ENCODE results near the gene FTHL17.

The FTHL17 gene

DNA sequence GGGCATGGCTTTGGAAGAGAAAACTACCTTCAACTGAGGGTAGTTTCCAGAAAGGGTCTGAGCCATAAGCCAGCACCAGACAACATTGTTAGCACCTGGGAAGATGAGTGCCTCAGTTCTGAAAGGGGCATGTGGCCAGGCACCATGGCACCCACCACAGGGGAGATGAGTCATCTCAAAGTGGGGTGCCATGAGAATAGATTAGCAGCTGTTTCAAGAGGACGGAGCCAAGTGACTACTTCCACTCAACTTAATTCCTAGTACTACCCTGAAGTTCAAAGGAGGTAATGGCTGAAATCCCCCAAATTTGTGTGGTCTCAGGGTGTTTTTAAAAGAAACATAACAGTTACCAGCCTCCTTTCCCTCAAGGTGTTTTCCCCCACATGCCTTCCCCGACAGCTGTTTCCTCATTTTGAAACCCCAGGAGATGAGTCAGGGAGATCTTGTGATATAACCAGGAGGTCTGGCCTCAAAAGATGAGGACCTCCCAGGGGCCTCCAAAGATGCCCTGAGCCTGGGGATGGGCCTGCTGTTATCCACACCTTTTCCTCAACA is 27.8 kb upstream of the FTHL17 start:
- TF ChIP-seq, protein P1, sequence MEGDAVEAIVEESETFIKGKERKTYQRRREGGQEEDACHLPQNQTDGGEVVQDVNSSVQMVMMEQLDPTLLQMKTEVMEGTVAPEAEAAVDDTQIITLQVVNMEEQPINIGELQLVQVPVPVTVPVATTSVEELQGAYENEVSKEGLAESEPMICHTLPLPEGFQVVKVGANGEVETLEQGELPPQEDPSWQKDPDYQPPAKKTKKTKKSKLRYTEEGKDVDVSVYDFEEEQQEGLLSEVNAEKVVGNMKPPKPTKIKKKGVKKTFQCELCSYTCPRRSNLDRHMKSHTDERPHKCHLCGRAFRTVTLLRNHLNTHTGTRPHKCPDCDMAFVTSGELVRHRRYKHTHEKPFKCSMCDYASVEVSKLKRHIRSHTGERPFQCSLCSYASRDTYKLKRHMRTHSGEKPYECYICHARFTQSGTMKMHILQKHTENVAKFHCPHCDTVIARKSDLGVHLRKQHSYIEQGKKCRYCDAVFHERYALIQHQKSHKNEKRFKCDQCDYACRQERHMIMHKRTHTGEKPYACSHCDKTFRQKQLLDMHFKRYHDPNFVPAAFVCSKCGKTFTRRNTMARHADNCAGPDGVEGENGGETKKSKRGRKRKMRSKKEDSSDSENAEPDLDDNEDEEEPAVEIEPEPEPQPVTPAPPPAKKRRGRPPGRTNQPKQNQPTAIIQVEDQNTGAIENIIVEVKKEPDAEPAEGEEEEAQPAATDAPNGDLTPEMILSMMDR (IDR thresholded peaks at IDR 0.05; ENCODE audit: low read length, missing control alignments): no peak
- peak; percentile 0 for DNase-seq (ENCODE audit: low read depth)
- no peak overlapping the region for H3K4me3 ChIP-seq (replicated peaks; ENCODE audit: low read depth, low read length)

DNA sequence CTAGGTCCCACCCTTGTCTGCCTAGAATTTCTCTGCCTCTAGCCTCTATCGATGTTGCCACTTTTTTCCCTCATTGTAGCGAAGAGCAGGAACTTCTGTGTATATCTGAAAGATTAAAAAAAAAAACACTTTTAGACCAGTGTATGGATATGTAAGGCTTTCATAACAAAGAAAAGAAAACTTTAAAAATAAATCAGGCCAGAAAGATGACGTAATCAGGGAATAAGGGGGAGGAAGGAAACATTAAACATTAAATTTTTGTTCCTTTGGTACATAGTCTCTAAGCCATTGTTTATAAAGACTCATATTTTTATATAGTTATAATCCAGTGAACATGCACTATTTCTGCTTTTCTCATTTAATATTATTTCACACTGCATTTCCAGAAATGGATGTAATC is 26.2 kb upstream of the FTHL17 start:
- TF ChIP-seq, protein P1 (IDR thresholded peaks at IDR 0.05; ENCODE audit: low read length, missing control alignments): no peak
- DNase-seq (ENCODE audit: low read depth): no peak

DNA sequence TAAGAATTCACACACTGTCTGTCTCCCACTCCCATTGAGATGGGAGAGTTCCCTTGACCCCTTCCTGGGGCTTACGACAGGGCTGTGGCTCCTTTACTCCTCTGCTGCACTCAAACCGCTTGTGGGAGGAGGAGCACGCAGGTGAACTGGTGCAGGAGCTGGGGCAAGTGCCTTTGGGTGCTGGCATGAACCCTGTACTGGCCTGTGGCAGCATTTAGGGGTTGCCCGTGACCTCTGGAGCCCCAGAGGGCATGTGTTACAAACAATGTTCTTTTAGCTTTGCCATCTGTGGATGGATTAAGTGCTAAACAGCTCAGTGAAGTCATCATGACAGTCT is 21.8 kb upstream of the FTHL17 start:
- DNase-seq (ENCODE audit: low read depth): no peak
- TF ChIP-seq, protein P1 (IDR thresholded peaks at IDR 0.05; ENCODE audit: low read length, missing control alignments): no peak
- H3K4me3 ChIP-seq (replicated peaks; ENCODE audit: low read depth, low read length): no peak overlapping the region

More for the DNA sequence above, 26.2 kb upstream of the FTHL17 start:
- no peak overlapping the region for H3K4me3 ChIP-seq (replicated peaks; ENCODE audit: low read depth, low read length)

DNA sequence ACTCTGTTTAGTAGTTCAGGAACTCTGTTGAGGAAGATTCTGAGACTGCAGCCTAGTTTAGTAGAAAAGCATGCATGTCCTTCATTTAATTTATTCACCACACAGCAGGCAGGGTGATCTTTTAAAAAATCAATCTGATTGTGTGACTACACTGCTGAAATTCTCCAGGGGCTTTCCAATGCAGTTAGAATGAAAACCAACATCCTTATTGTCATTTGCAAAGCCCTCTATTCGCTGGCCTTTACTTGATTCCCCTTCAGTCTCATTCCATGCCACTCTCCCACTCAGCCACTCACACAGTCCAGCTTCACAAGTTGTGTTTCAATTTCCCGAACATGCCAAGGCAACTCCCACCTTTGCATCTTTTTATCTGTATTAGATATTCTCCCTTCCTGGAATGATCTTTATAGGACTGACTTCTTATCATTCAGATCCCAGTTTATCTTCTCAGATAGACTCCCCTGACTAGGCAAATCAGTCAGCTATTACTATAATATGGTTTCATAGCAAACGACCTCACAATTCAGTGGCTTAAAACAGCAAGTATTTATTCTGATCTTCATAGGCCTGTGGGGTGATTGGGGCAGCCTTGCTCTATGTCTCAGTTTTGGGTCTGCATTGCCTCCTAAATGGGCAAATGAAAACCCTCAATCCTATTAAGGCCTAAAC is 21.3 kb upstream of the FTHL17 start:
- no peak for DNase-seq (ENCODE audit: low read depth)
- H3K4me3 ChIP-seq (replicated peaks; ENCODE audit: low read depth, low read length): no peak overlapping the region
- TF ChIP-seq, protein P1 (IDR thresholded peaks at IDR 0.05; ENCODE audit: low read length, missing control alignments): no peak

DNA sequence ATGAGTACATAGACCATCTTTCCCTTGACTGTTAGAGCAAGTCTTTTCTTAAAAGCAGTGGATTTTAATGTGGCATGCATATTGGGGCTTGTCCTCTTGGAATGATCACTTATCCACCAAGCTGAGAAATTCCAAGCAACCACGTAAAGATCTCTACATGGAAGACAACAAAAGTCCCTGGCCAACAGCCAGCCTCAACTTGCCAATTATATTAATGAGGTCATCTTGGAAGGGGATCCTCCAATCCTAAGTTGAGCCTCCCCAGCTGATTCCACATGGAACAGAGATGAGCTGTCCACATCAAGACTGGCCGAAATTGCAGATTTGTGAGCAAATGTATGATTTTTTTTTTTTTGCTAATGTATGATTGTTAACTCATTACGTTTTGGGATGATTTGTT is 20.6 kb upstream of the FTHL17 start:
- no peak overlapping the region for H3K4me3 ChIP-seq (replicated peaks; ENCODE audit: low read depth, low read length)
- DNase-seq (ENCODE audit: low read depth): peak; percentile 11
- TF ChIP-seq, protein P1 (IDR thresholded peaks at IDR 0.05; ENCODE audit: low read length, missing control alignments): no peak

DNA sequence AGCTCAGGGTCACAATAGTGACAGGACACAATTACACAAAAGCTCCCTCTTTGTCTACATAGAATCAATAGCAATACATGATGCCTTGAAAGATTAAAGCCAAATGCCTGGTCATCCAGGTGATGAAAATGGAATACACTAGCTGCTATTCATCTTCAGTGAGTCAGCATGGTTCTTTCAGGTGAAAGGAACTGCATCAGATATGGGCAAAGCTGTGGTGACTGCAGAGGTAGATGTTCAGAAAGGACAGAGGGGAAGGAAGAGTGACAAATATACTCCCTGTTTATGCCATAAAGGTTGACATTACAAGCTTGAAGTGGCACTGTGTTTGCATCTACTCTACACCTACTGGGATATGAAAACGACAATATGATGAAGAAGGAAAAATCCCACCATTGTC is 20.0 kb upstream of the FTHL17 start:
- H3K4me3 ChIP-seq (replicated peaks; ENCODE audit: low read depth, low read length): no peak overlapping the region
- DNase-seq (ENCODE audit: low read depth): no peak
- TF ChIP-seq, protein P1 (IDR thresholded peaks at IDR 0.05; ENCODE audit: low read length, missing control alignments): no peak

DNA sequence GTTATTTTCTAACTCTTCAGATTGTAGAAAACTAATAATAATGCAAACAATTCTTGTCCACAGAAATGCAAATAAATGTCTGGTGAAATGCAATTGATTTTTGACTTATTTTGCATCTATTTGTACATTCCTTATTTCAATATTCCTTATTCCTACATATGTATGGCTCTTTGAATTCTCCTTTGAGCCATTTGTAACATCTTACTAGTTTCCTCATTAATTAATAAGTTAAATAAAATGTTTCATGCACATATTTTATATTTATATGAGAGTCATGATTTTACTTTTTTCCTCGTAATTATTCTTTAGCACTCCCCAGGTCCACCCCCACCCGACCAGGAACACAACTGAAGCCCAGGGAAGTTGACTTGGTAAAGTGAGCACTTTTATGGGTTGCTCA is 2.7 kb upstream of the FTHL17 start:
- DNase-seq (ENCODE audit: low read depth): no peak
- H3K4me3 ChIP-seq (replicated peaks; ENCODE audit: low read depth, low read length): no peak overlapping the region
- TF ChIP-seq, protein P1 (IDR thresholded peaks at IDR 0.05; ENCODE audit: low read length, missing control alignments): no peak
